Measurements from ENCODE around the gene MAD2L2.
A peak's percentile ranks its signal among the peaks of the same experiment; 100 is the strongest.

Gene MAD2L2

GRCh38 chr1:11653101-11653860 lies 27.7 kb downstream of the MAD2L2 start:
- DNase-seq (ENCODE audit: low read depth), result peak; percentile 56

GRCh38 chr1:11652203-11652780 lies 28.7 kb downstream of the MAD2L2 start:
- DNase-seq (ENCODE audit: low read depth), result no peak

GRCh38 chr1:11651017-11651416 lies 29.9 kb downstream of the MAD2L2 start:
- DNase-seq (ENCODE audit: low read depth), result no peak

- peak; percentile 55 for DNase-seq (ENCODE audit: low read depth)
Observed at GRCh38 chr1:11650331-11650991, 30.5 kb downstream of the MAD2L2 start.

- no peak for DNase-seq (ENCODE audit: low read depth)
Observed at GRCh38 chr1:11649624-11650330, 31.2 kb downstream of the MAD2L2 start.

- DNase-seq (ENCODE audit: low read depth), result no peak
Observed at GRCh38 chr1:11649237-11649623, 31.7 kb downstream of the MAD2L2 start.

GRCh38 chr1:11648732-11649158 lies 32.2 kb downstream of the MAD2L2 start:
- no peak for DNase-seq (ENCODE audit: low read depth)

- no peak for DNase-seq (ENCODE audit: low read depth)
Observed at GRCh38 chr1:11648039-11648438, 32.9 kb downstream of the MAD2L2 start.

GRCh38 chr1:11647333-11647732 lies 33.6 kb downstream of the MAD2L2 start:
- no peak for DNase-seq (ENCODE audit: low read depth)

- DNase-seq (ENCODE audit: low read depth), result no peak
Observed at GRCh38 chr1:11646317-11646716, 34.6 kb downstream of the MAD2L2 start.

- DNase-seq (ENCODE audit: low read depth), result peak; percentile 46
Observed at GRCh38 chr1:11645670-11646265, 35.2 kb downstream of the MAD2L2 start.

- DNase-seq (ENCODE audit: low read depth), result no peak
Observed at GRCh38 chr1:11645270-11645669, 35.7 kb downstream of the MAD2L2 start.

- no peak for DNase-seq (ENCODE audit: low read depth)
Observed at GRCh38 chr1:11643782-11644181, 37.2 kb downstream of the MAD2L2 start.

- DNase-seq (ENCODE audit: low read depth), result peak; percentile 42
Observed at GRCh38 chr1:11642418-11643017, 38.4 kb downstream of the MAD2L2 start.

GRCh38 chr1:11641776-11642305 lies 39.1 kb downstream of the MAD2L2 start:
- DNase-seq (ENCODE audit: low read depth), result no peak

- DNase-seq (ENCODE audit: low read depth), result no peak
Observed at GRCh38 chr1:11640944-11641343, 40.0 kb downstream of the MAD2L2 start.

- DNase-seq (ENCODE audit: low read depth), result no peak
Observed at GRCh38 chr1:11640101-11640500, 40.8 kb downstream of the MAD2L2 start.

- DNase-seq (ENCODE audit: low read depth), result no peak
Observed at GRCh38 chr1:11639372-11639771, 41.6 kb downstream of the MAD2L2 start.

- DNase-seq (ENCODE audit: low read depth), result no peak
Observed at GRCh38 chr1:11638121-11638520, 42.8 kb downstream of the MAD2L2 start.

GRCh38 chr1:11634365-11635192 lies 46.4 kb downstream of the MAD2L2 start:
- no peak for DNase-seq (ENCODE audit: low read depth)
